ENCODE measurements around the gene SNX9. TPM values are rescaled to one million over a fixed set of nuclear protein-coding genes. Genes with fewer than 3 reads are reported as not detected.
"Not testable (repeated sequence)": the region's sequence is repeated elsewhere in the genome, so short reads cannot be mapped to it uniquely, and the experiment has no call there.

The SNX9 gene
- total RNA-seq, 2 donors from 2014 or later = 87.2 to 90.8 TPM

DNA sequence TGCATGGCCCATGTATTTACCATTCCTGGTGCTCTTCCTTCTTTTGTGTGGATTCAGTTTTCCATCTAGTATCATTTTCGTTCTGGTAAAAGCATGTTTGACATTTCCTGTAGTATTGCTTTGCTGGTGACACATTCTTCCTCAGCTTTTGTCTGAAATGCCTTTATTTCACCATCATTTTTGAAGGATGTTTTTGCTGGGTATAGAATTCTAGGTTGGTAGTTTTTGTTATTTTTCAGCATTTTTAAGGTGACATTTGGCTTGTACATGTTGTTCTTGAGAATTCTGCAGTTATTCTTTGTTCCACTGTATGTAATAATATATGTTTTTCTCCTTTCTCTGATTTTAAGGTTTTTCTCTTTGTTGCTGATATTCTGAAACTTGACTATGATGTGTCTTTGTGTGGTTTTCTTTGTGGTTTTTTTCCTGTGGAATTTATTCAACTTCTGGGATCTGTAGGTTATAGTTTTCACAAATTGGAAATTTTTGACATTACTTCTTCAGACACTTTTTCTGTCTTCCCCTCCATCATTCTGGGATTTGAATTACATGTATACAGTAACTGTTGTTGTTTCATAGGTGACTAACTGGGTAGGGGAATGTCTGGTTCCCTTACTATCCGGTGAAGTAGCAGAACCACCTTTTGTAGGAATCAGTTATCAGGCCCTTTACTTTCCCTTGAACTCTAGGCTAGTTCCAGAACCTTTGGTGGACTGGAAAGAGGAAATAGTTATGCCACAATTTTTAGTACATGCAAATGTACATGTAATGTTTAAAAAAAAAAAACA lies 30.2 kb downstream of the SNX9 start:
- no peaks in the 10 kb centered on the region for H3K27me3 ChIP-seq (replicated peaks; ENCODE audit: insufficient read depth)
- H3K9me3 ChIP-seq = peaks cover 13% of the 10 kb centered on the region
- no peak overlapping the region for H3K4me3 ChIP-seq
- TF ChIP-seq, protein P1, sequence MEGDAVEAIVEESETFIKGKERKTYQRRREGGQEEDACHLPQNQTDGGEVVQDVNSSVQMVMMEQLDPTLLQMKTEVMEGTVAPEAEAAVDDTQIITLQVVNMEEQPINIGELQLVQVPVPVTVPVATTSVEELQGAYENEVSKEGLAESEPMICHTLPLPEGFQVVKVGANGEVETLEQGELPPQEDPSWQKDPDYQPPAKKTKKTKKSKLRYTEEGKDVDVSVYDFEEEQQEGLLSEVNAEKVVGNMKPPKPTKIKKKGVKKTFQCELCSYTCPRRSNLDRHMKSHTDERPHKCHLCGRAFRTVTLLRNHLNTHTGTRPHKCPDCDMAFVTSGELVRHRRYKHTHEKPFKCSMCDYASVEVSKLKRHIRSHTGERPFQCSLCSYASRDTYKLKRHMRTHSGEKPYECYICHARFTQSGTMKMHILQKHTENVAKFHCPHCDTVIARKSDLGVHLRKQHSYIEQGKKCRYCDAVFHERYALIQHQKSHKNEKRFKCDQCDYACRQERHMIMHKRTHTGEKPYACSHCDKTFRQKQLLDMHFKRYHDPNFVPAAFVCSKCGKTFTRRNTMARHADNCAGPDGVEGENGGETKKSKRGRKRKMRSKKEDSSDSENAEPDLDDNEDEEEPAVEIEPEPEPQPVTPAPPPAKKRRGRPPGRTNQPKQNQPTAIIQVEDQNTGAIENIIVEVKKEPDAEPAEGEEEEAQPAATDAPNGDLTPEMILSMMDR (IDR thresholded peaks at IDR 0.05) = no peak
- H3K4me1 ChIP-seq (ENCODE audit: control insufficient read depth in 1 of 2, low read depth in 2 of 2) = peaks cover 3 to 34% of the 10 kb centered on the region in 2 donors
- DNase-seq (ENCODE audit: low spot score) (no peak), ATAC-seq (ENCODE audit: insufficient number of reproducible peaks, low FRiP score, low read depth) (no peak)
- no peak overlapping the region for H3K27ac ChIP-seq
- no peaks in the 10 kb centered on the region for H3K36me3 ChIP-seq

DNA sequence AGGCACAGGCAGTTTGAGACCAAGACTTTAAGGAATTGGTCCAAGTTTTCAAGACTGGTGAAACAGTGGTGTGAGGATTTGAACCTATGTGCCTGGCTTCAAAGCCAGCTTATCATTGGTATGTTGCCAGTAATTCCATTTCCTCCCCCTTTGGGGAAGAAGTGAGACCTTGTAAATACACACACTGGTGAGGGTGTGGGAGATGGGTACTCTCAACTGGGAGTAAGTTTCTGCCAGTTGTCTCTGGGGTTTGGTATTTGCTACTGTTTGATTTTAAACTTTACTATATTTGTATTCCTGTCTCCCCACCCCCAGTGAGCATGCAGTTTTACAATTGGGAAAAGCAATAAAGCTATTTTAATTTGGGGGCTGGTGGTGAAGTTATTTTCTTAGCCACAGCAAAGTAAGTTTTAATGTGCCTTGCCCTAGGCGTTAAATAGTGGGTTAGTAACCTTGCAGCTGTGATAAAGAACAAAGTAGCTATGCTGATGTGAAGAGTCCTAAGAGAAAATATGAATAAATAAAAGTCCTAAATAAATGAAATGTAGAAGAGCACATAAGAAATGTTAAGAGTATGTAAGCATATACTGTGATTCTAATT lies 31.0 kb downstream of the SNX9 start:
- H3K27ac ChIP-seq = no peak overlapping the region
- TF ChIP-seq, protein P1 (IDR thresholded peaks at IDR 0.05) = no peak

GRCh38 chr6:157855325-157855724 lies 32.3 kb downstream of the SNX9 start:
- ATAC-seq (ENCODE audit: insufficient number of reproducible peaks, low FRiP score, low read depth) (no peak), DNase-seq (ENCODE audit: low spot score) (no peak)
- peak overlapping the region in 1 of 2 donors; percentile 1 for H3K27ac ChIP-seq
- H3K36me3 ChIP-seq = no peaks in the 10 kb centered on the region
- H3K4me3 ChIP-seq = no peak overlapping the region
- H3K27me3 ChIP-seq (replicated peaks; ENCODE audit: insufficient read depth) = no peaks in the 10 kb centered on the region
- peaks cover 8 to 27% of the 10 kb centered on the region in 2 donors for H3K4me1 ChIP-seq (ENCODE audit: control insufficient read depth in 1 of 2, low read depth in 2 of 2)
- H3K9me3 ChIP-seq = peaks cover 13% of the 10 kb centered on the region
- TF ChIP-seq, protein P1 (IDR thresholded peaks at IDR 0.05) = no peak

More for the DNA sequence above, 31.0 kb downstream of the SNX9 start:
- H3K27me3 ChIP-seq (replicated peaks; ENCODE audit: insufficient read depth) = no peaks in the 10 kb centered on the region
- DNase-seq (ENCODE audit: low spot score) (no peak), ATAC-seq (ENCODE audit: insufficient number of reproducible peaks, low FRiP score, low read depth) (no peak)
- peaks cover 3 to 26% of the 10 kb centered on the region in 2 donors for H3K4me1 ChIP-seq (ENCODE audit: control insufficient read depth in 1 of 2, low read depth in 2 of 2)
- no peak overlapping the region for H3K4me3 ChIP-seq
- H3K9me3 ChIP-seq = peaks cover 13% of the 10 kb centered on the region
- H3K36me3 ChIP-seq = no peaks in the 10 kb centered on the region

DNA sequence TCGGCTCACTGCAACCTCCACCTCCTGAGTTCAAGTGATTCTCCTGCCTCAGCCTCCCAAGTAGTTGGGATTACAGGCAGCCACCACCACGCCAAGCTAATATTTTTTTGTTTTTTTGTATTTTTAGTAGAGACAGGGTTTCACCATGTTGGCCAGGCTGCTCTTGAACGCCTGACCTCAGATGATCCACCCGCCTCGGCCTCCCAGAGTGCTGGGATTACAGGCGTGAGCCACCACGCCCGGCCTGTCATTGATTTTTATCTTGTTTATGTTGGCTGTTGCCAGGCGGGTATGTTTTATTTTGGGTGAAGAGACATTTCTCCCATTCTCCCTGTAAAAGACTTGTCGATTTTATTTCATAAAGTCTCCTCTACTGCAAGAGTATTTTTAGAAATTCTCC lies 32.8 kb downstream of the SNX9 start:
- H3K9me3 ChIP-seq = peaks cover 13% of the 10 kb centered on the region
- H3K27me3 ChIP-seq (replicated peaks; ENCODE audit: insufficient read depth); H3K36me3 ChIP-seq; DNase-seq (ENCODE audit: low spot score); ATAC-seq (ENCODE audit: insufficient number of reproducible peaks, low FRiP score, low read depth); H3K4me3 ChIP-seq: not testable (repeated sequence)
- H3K4me1 ChIP-seq (ENCODE audit: control insufficient read depth in 1 of 2, low read depth in 2 of 2) = peaks cover 13 to 27% of the 10 kb centered on the region in 2 donors
- H3K27ac ChIP-seq = peak overlapping the region in 1 of 2 donors; percentile 1

DNA sequence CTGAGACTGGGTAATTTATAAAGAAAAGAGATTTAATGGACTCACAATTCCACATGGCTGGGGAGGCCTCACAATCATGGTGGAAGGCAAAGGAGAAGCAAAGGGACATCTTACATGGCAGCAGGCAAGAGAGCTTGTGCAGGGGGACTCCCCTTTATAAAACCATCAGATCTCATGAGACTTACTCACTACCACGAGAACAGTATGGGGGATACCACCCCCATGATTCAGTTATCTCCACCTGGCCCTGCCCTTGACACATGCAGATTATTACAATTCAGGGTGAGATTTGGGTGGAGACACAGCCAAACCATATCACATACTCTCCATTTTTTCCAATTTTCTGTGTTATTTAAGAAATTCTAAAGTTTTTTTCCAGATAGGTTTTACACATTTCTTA lies 35.6 kb downstream of the SNX9 start:
- H3K4me3 ChIP-seq; DNase-seq (ENCODE audit: low spot score); H3K27me3 ChIP-seq (replicated peaks; ENCODE audit: insufficient read depth); H3K27ac ChIP-seq; ATAC-seq (ENCODE audit: insufficient number of reproducible peaks, low FRiP score, low read depth); H3K36me3 ChIP-seq; H3K9me3 ChIP-seq: not testable (repeated sequence)
- peaks cover 23 to 40% of the 10 kb centered on the region in 2 donors for H3K4me1 ChIP-seq (ENCODE audit: control insufficient read depth in 1 of 2, low read depth in 2 of 2)

DNA sequence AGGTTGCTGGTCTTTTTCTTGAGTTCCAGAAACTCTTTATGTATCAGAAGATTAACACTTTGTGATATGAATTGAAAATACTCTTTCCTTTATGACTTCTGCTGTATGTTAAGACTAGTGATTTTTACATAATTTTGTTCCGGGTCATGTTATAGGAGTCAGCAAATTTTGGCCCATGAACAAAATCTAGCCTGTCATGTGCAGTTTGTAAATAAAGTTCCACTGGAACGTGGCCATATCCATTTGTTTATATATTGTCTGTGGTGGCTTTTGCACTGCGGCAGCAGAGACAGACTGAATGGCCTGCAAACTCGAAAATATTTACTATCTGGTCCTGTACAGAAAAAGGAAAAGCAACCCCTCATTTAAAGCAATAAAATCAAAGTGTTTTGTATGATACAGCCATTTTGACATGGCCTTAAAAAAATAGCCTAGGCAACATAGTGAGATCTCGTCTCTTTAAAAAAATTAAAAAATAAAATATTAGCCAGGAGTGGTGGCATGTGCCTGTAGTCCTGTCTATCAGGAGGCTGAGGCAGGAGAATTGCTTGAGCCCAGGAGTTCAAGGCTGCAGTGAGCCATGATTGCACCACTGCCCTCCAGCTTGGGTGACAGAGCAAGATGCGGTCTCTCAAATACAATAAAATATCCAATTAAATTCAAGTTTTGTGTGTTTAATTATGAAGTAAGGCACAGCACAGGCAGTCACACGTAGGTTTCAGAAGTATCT lies 36.9 kb downstream of the SNX9 start:
- TF ChIP-seq, protein P1 (IDR thresholded peaks at IDR 0.05) = no peak
- Histone ChIP-seq H3K4me3 (no peak overlapping the region), H3K27me3 (replicated peaks; ENCODE audit: insufficient read depth) (no peaks in the 10 kb centered on the region), H3K9me3 (no peaks in the 10 kb centered on the region), H3K27ac (no peak overlapping the region), H3K36me3 (no peaks in the 10 kb centered on the region), H3K4me1 (ENCODE audit: control insufficient read depth in 1 of 2, low read depth in 2 of 2) (peaks cover 23 to 40% of the 10 kb centered on the region in 2 donors)
- ATAC-seq (ENCODE audit: insufficient number of reproducible peaks, low FRiP score, low read depth) (no peak), DNase-seq (ENCODE audit: low spot score) (no peak)
